Measurements from ENCODE around the gene PTP4A1.

Gene PTP4A1

GRCh38 chr6:63558278-63558677 lies 14.0 kb upstream of the PTP4A1 start:
- no peak for DNase-seq

DNA sequence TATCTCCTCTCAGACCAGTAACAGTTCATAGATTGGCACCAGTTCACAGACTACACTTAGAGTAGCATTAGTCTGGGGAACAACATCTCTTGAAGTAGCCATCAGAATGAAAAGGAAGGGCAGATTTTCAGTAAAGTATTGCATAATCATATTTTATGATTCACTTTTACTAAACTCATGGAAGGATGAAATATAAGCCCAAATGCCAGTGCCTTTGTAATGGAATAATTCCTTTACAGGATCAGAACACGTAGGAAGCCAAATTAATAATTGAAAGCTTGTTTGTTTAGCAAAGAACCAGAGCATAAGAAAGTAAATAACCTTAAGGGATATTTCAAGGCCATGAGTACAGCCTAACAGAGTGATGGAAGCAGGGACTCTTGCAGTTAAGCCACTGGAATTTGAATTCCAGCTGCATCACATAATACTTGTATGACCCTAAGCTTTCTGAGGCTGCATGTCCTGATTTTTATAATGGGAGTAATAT lies 11.4 kb upstream of the PTP4A1 start:
- no peak for DNase-seq

- DNase-seq = no peak
These were observed 11.0 kb upstream of the PTP4A1 start for GRCh38 chr6:63561288-63561687.

DNA sequence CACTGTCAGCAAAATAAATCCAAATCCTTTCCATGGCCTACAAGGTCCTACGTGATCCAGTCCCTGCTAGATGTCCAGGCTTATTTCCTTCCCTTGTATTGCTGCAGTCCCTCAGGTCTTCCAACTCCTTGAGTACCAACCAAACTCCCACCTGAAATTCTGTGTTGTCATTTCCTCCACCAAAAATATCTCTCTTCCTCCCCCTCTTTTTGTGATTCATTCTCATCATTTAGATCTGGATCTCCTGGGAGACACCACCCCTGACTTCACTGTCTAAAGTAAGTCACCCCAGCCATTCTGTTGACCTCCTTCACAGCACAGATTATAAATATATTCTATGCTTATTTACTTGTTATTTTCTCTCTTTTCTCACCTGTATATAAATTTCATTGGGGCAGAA lies 9.0 kb upstream of the PTP4A1 start:
- no peak for DNase-seq

GRCh38 chr6:63565058-63565726 lies 7.1 kb upstream of the PTP4A1 start:
- DNase-seq = no peak

- no peak for DNase-seq
These were observed 6.3 kb upstream of the PTP4A1 start for GRCh38 chr6:63565727-63566596.

DNA sequence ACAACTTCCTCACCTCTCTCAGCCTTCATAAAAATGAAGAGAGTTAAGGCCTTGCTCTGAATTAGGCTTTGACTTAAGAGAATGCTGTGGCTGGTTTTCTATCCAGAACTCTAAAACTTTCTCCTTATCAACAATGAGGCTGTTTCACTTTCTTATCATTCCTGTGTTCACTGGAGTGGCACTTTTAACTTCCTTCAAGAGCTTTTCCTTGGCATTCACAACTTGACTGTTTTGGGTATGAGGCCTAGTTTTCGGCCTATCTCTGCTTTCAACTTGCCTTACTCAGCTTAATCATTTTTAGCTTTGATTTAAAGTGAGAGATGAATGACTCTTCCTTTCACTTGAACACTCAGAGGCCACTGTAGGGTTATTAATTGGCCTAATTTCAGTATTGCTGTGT lies 4.3 kb upstream of the PTP4A1 start:
- DNase-seq = no peak

- no peak for DNase-seq
These were observed 778 bp upstream of the PTP4A1 start for GRCh38 chr6:63571361-63572043.

- DNase-seq = no peak
These were observed 431 bp downstream of the PTP4A1 start for GRCh38 chr6:63572747-63573075.

DNA sequence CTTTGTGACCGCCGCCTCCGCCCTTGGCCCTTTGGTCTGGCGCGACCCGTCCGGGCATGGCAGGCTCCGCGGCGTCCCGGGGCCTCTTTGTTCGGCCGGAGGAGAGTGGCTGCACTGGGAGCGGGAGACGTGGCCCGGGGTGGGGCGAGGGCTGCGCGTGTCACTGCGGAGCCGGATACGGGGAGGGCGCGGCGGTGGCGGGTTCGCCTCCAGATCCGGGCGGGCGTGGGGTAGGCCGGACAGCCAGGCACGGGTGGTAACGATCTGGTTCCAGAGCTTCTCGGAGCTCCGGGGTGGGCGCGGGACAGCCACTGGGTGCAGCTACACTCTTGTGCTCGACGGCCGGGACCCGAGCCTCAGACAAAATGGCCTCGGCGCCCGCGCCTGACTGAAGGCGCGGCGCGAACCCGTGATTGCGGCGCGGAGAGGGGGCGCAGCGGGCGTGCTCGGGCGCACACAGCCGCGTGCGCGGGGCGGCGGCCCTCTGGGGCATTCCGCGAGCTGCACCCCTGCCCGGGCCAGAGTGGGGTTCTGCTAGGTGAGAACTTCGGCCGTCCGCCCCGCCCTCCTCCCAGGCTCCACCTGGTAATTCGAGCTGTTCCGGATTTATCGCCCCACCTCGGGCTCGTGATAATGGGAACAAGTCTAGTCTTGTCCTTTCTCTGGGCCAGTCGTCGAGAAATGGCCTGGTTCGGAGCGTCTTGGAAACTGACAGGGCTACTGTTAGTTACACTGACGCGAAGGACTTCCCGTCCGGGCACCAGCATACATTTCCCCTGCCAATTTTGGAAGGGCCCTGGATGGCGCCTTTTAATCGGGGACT lies 1.0 kb downstream of the PTP4A1 start:
- peak; percentile 57 for DNase-seq

GRCh38 chr6:63573899-63574553 lies 1.7 kb downstream of the PTP4A1 start:
- peak; percentile 34 for DNase-seq

DNA sequence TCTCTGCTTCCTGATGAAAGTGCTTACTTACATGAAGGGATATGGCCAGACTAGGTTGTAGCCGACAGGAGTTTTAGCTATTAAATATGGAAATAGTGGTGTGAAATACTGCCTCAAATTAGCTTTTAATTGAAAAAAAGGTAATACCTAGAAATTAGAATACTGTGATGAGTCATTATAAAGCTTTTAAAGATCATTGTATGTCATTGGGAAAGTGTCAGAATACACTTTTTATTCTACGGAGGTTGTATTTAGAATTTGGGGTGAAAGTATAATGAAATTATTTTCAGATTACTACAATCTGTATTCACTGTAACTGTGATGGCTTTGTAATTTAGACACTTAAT lies 2.2 kb downstream of the PTP4A1 start:
- no peak for DNase-seq

GRCh38 chr6:63576147-63576772 lies 4.0 kb downstream of the PTP4A1 start:
- DNase-seq = no peak

DNA sequence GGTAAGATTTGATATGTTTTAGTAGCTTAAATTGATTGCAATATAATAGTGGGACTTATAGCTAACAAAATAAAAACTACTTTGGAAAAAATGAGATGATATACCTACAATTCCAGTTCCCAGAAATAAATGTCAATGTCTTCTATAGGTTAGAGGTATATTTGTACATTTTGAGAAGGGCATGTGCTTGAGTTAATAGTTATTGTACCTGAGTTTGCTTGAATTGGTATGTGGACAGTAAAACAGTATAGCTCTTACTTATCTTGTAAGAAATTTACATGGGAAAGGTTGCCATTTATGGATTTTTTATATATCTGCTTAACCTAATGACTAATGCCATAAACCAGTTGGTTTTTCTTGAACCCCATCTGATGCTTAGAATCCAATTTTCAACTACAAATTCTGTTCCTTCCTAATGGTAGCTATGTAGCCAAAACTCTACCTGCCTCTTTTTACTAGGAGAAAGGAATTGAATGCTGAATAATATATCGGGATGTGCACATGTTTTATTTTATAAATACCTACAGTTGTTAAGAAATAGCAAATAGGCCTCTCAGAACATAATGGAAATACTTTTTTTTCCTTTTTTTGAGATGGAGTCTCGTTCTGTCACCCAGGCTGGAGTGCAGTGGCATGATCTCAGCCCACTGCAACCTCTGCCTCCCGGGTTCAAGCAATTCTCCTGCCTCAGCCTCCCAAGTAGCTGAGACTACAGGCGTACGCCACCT lies 4.9 kb downstream of the PTP4A1 start:
- no peak for DNase-seq

DNA sequence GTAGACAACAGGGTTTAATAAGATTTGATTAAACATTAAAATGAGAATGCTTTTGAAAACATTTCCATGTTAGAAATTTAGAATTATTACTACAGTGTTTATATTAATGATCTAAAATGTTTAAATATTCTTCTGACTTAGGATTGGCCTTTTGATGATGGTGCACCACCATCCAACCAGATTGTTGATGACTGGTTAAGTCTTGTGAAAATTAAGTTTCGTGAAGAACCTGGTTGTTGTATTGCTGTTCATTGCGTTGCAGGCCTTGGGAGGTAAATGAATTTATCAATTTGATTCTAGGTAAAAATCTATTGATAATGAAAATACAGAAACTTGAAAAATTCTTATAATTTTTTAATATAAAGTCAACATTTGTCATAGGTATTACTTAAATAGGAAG lies 6.5 kb downstream of the PTP4A1 start:
- no peak for DNase-seq

GRCh38 chr6:63579937-63580703 lies 7.8 kb downstream of the PTP4A1 start:
- no peak for DNase-seq

- no peak for DNase-seq
These were observed 8.4 kb downstream of the PTP4A1 start for GRCh38 chr6:63580704-63580961.

DNA sequence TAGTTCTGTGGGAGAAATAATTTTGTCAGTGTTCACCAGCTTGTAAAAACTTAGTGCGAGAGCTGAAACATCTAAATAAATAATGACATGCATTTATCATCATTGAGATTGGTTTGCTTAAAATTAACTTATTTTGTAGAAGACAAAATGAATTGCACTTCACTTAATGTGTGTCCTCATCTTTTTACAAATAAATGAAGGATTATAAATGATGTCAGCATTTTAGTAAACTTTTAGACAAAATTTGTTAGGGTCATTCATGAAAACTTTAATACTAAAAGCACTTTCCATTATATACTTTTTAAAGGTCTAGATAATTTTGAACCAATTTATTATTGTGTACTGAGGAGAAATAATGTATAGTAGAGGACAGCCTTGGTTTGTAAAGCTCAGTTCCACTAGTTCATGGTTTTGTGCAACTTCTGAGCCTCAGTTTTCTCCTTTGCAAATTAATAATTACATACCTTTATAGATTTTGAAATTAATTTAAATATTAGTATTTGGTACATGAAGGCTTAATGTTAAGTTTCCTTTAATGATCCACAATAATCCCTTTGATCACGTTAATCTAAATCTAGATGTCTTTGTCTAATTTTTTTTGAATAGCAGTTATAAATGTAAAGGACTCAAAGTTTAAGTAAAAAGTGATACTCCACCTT lies 9.2 kb downstream of the PTP4A1 start:
- no peak for DNase-seq

GRCh38 chr6:63582579-63583231 lies 10.4 kb downstream of the PTP4A1 start:
- no peak for DNase-seq

DNA sequence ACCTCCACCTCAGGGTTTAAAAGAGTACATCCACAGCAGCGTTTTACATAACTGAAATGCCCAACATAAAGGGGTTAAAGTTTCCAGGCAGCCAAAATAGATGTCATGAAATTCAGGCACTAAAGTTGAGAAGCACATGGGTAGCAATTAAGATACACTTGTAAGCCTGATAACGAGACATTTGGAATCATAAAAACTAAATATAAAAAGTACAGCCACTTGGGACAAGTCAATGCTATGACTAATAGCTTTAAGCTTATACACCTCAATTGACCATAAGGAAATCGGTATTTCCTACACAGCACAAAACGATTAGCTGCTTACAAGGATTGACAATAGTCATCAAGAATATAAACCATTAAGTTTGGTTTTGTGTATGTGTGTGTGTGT lies 11.8 kb downstream of the PTP4A1 start:
- DNase-seq = no peak
